ENCODE measurements around the gene GTF2IRD1. TPM values are rescaled to one million over a fixed set of nuclear protein-coding genes. Genes with fewer than 3 reads are reported as not detected.
A peak's percentile ranks its signal among the peaks of the same experiment; 100 is the strongest.

GTF2IRD1 gene
- total and polyA plus RNA-seq, 2 of the 13 experiments (the other 11 are each of a cell fraction or from before 2014, with no cell fraction given): 16.5 to 26.7 TPM

GRCh38 chr7:74453322-74454011, at the start of gene GTF2IRD1 (continued):
- TF ChIP-seq, protein P1, sequence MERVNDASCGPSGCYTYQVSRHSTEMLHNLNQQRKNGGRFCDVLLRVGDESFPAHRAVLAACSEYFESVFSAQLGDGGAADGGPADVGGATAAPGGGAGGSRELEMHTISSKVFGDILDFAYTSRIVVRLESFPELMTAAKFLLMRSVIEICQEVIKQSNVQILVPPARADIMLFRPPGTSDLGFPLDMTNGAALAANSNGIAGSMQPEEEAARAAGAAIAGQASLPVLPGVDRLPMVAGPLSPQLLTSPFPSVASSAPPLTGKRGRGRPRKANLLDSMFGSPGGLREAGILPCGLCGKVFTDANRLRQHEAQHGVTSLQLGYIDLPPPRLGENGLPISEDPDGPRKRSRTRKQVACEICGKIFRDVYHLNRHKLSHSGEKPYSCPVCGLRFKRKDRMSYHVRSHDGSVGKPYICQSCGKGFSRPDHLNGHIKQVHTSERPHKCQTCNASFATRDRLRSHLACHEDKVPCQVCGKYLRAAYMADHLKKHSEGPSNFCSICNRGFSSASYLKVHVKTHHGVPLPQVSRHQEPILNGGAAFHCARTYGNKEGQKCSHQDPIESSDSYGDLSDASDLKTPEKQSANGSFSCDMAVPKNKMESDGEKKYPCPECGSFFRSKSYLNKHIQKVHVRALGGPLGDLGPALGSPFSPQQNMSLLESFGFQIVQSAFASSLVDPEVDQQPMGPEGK (CRISPR knock-in tag; IDR thresholded peaks at IDR 0.05): peak; percentile 92
- no peak for TF ChIP-seq MAFK (conservative IDR thresholded peaks at IDR 0.05 in 1 of 2, IDR thresholded peaks at IDR 0.05 in 1 of 2; ENCODE audit: low read length in 2 of 2)
- TF ChIP-seq NFRKB (IDR thresholded peaks at IDR 0.05): no peak
- TF ChIP-seq ZSCAN12 (CRISPR knock-in tag; IDR thresholded peaks at IDR 0.05): no peak
- no peak for TF ChIP-seq DRAP1 (CRISPR knock-in tag; IDR thresholded peaks at IDR 0.05)
- no peak for TF ChIP-seq SRF (IDR thresholded peaks at IDR 0.05; ENCODE audit: low read depth, low read length)
- TF ChIP-seq, protein P2, sequence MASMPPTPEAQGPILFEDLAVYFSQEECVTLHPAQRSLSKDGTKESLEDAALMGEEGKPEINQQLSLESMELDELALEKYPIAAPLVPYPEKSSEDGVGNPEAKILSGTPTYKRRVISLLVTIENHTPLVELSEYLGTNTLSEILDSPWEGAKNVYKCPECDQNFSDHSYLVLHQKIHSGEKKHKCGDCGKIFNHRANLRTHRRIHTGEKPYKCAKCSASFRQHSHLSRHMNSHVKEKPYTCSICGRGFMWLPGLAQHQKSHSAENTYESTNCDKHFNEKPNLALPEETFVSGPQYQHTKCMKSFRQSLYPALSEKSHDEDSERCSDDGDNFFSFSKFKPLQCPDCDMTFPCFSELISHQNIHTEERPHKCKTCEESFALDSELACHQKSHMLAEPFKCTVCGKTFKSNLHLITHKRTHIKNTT (CRISPR knock-in tag; IDR thresholded peaks at IDR 0.05): no peak
- TF ChIP-seq NFYB (CRISPR knock-in tag; IDR thresholded peaks at IDR 0.05): peak; percentile 80
- TF ChIP-seq PAWR (CRISPR knock-in tag; IDR thresholded peaks at IDR 0.05; ENCODE audit: borderline replicate concordance): no peak
- TF ChIP-seq TFAP4 (IDR thresholded peaks at IDR 0.05; ENCODE audit: borderline replicate concordance, low read depth): peak; percentile 76; the same call in 1 of the 2 replicates
- no peak for TF ChIP-seq ELF1 (CRISPR knock-in tag; IDR thresholded peaks at IDR 0.05)
- TF ChIP-seq ATF5 (CRISPR knock-in tag; IDR thresholded peaks at IDR 0.05; ENCODE audit: low read depth): no peak
- TF ChIP-seq YEATS4 (CRISPR knock-in tag; IDR thresholded peaks at IDR 0.05; ENCODE audit: borderline replicate concordance): peak; percentile 46; the same call in 1 of the 2 replicates
- no peak for TF ChIP-seq TOPORS (CRISPR knock-in tag; IDR thresholded peaks at IDR 0.05)
- no peak for TF ChIP-seq PTBP1 (IDR thresholded peaks at IDR 0.05; ENCODE audit: low read depth, low read length, poor library complexity, severe bottlenecking)
- peak; percentile 77 for TF ChIP-seq NR2C2 (CRISPR knock-in tag; IDR thresholded peaks at IDR 0.05; ENCODE audit: borderline replicate concordance)
- TF ChIP-seq STAT5B (CRISPR knock-in tag; IDR thresholded peaks at IDR 0.05): no peak
- peak; percentile 11 for TF ChIP-seq SKI (IDR thresholded peaks at IDR 0.05; ENCODE audit: partially characterized antibody)
- TF ChIP-seq ZFP90 (CRISPR knock-in tag; IDR thresholded peaks at IDR 0.05; ENCODE audit: borderline replicate concordance): no peak
- TF ChIP-seq ZNF253 (CRISPR knock-in tag; IDR thresholded peaks at IDR 0.05; ENCODE audit: borderline replicate concordance): no peak
- peak; percentile 63 to 80; a peak in 3 of 4 replicates for TF ChIP-seq NR2F1 (CRISPR knock-in tag; IDR thresholded peaks at IDR 0.05)
- no peak; the same call in 1 of the 2 replicates for TF ChIP-seq ATF2 (CRISPR knock-in tag; IDR thresholded peaks at IDR 0.05)
- peak; percentile 63; the same call in 1 of the 2 replicates for TF ChIP-seq SAP130 (CRISPR knock-in tag; IDR thresholded peaks at IDR 0.05; ENCODE audit: low read depth)
- peak; percentile 80 for TF ChIP-seq NFYC (CRISPR knock-in tag; IDR thresholded peaks at IDR 0.05)
